Activated CD8-positive, alpha-beta memory T cell treated with anti-CD3 and anti-CD28 coated beads for 36 hours (primary cell): ENCODE data around the gene ZNF213. TPM values are rescaled to one million over a fixed set of nuclear protein-coding genes. Genes with fewer than 3 reads are reported as not detected.

ENCODE experiments used
- CTCF ChIA-PET: fragments of 350-600 bp; sonication (Branson Sonifier 250); formaldehyde crosslinking; loops from one replicate; lab custom pipeline; 2021; ENCODE audit warnings: antibody characterized with exemption; lab: Charles Lee
- POLR2A ChIA-PET: fragments of 350-600 bp; sonication (Branson Sonifier 250); formaldehyde crosslinking; loops from one replicate; lab custom pipeline; 2021; ENCODE audit warnings: antibody characterized with exemption; lab: Charles Lee
- total RNA-seq, 2 experiments: library from RNA; stranded (reverse); gene quantifications; one replicate each; pipeline ENCODE4 v1.2.3, GENCODE V29; 2021

Gene ZNF213
- total RNA-seq, 2 experiments from 2014 or later, result 8.6 to 9.2 TPM

DNA sequence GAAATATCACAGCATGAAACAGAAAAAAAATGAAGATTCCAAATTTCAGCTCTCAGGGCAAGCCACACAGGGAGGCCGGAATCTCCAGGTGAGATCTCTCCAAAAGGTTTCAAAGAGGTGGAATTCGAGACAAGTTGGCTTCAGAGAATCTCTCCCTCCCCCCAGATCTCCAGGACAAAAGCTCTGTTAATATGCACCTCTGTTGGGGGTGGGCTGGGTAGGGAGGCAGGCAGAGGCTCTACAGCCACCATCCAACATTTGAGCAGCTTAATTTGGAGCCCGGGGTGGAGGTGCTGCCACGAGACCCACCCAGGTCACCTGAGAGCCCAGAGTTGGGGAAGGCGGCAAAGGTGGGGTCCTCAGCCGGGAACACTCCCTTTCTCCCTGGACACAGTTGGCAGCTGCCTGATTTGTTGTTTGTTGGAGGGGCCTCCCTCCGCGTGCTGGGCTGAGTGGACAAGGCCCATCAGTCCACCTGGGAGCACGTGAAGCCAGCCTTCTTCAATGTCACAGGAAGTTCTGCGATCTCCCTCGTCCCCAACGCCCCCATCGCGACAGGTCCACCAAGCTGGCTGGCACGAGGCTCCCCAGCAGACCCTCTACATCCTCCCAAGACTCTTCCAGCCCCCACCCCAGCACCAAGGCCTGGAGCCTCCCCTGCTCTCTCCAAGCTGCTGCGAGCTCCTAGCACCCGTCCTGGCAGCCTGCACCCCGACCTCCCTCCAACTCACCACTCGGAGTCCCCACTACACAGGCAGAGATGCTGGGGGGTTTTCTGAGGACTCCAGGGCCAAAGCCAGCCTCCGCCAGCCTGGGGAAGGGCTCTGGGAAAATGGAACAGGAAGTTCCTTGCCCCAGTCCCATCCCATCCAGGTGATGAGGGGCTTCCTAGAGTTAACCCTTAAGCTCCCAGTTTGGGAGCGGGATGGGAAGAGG lies 36.1 kb upstream of the ZNF213 start, which contains the start of gene ZSCAN10:
TSS of gene ZSCAN10 (minus strand) at position 836 of the 936 bp plus-strand sequence. CDS start 6,357 bp downstream, outside the sequence.
- CTCF ChIA-PET, result interaction anchor here (0.7 to 9.5 kb wide), 10 partner anchors 15 to 77 kb away, joined by 3 to 121 read pairs (median 4); partner anchors contain the start of genes IL32 and ZNF213
- POLR2A ChIA-PET, result no interaction called here

DNA sequence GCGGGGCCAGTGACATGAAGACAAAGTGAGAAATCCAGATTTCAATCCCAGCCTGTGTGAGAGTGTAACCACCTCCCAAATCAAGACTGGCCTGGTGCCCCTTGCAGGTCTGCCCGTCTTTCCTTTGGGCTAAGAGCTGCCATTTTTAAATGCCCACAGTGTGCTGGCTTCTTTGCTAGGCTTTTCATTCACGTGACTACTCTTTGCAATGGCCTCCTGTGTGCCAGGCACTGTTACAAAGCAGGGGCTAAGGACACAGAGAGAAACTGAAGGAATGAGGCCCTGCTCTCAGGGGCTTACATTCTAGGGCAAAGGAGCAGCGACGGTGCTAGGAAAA lies 35.5 kb upstream of the ZNF213 start:
- POLR2A ChIA-PET, result interaction anchor here (1.0 kb wide), 1 partner anchor 41 kb away, joined by 3 read pairs; no protein-coding TSS in a partner anchor
- CTCF ChIA-PET, result interaction anchor here (1.7 to 9.5 kb wide), 3 partner anchors 31 to 51 kb away, joined by 3 to 121 read pairs (median 37); partner anchors contain the start of gene ZNF213

DNA sequence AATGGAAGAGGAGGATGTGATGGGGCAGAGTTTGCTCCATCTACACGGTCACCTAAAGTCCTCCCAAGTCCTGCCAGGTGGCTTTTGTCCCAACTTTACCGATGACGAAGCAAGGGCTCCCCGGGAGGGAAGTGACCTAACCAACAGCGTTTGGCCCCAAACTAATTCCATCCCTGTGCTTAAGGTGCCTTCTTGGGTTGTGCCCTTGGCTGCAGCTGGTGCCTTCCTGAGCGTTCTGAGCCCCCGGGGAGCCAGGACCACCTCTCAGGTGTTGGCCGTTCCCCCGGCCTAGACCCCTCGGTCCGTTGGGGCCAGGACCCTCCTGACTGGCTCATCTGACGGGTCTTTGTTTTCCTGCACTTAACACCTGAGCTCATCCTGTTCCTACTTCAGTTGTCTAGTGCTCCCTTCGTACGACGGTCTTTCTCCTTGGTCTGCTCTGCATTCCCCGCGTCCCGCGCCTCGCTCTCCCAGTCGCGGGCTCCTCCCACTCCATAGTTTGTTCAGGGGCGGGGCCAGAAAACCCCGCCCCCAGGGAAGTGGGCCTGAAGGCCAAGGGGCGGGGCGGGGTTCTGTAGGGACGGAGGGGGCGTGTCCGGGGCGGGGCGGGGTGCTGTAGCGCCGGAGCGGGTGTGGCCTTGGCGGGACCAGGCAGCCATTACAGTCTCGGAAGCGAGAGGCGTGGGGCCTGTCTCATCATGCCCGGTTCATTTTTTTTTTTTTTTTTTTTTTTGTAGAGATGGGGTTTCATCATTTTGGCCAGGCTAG lies 34.9 kb upstream of the ZNF213 start:
- ChIA-PET POLR2A (interaction anchor here (1.0 kb wide), 1 partner anchor 41 kb away, joined by 3 read pairs; no protein-coding TSS in a partner anchor), CTCF (interaction anchor here (1.1 to 9.5 kb wide), 5 partner anchors 19 to 51 kb away, joined by 3 to 121 read pairs (median 5); partner anchors contain the start of gene ZNF213)

DNA sequence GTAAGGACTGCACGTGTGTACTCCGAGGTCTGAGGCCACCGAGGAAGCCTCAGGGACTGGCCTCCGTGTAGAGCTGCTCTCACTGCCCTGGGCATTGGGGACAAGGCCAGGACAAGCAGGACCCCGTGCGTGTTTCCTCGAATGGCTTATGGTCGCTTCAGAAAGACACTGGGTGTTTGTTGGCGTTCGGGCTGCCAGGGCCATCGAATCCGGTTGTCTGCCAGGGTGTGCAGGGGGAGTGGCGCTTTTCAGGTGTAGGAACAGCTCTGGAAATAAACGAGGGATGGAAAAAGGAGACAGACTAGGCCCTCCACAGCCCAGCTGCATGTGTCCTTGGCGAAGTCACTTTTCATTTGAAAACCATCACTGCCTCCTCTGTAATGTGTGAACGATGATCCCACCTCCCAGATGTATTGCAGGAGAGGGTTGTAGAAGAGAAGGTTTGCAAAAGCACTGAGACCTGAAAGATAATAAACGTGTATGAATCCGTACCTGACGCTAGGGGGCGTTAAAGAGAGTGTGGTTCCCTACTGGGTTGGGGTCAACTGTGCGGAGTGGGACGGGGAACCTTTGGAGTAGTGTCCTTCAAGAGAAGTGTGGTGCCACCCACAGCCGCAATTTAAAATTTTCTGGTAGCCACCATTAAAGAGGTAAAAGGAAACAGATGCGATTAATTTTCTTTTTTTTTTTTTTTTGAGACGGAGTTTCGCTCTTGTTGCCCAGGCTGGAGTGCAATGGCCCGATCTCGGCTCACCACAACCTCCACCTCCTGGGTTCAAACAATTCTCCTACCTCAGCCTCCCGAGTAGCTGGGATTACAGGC lies 33.6 kb upstream of the ZNF213 start:
- CTCF ChIA-PET, result interaction anchor here (0.7 to 9.5 kb wide), 10 partner anchors 14 to 53 kb away, joined by 3 to 121 read pairs (median 4); partner anchors contain the start of genes IL32 and ZNF213
- POLR2A ChIA-PET, result interaction anchor here (0.7 kb wide), 1 partner anchor 23 kb away, joined by 3 read pairs; no protein-coding TSS in a partner anchor

DNA sequence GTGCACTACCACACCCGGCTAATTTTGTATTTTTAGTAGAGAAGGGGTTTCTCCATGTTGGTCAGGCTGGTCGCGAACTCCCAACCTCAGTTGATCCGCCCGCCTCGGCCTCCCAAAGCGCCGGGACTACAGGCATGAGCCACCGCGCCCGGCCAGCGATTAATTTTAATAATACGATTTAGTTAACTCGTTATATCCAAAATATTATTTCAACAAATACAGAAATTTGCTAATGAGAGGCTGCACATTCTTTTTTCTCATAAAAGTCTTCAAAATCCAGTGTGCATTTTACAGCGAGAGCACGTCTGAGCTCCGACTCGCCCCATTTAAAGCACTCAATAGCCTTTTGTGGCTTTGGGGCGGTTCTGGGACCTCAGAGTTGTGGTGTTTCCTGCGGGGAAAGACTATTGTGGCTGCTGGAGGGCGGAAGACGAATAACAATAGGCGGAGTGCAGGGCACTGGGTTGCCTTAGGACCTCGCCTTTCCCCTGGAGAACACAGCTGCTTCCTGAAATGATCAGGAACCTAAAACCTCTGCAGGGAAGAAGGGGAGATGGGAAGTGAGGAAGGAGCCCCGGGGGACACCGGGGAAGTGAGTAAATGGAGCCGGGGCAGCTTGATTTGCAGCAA lies 32.9 kb upstream of the ZNF213 start:
- ChIA-PET CTCF (interaction anchor here (0.5 to 9.5 kb wide), 7 partner anchors 13 to 53 kb away, joined by 3 to 121 read pairs (median 3); partner anchors contain the start of gene ZNF213), POLR2A (no interaction called here)

GRCh38 chr16:3106205-3106928 lies 28.5 kb upstream of the ZNF213 start:
- ChIA-PET CTCF (interaction anchor here (0.6 to 2.4 kb wide), 5 partner anchors 23 to 74 kb away, joined by 3 to 7 read pairs (median 5); no protein-coding TSS in a partner anchor), POLR2A (interaction anchor here (0.6 to 2.3 kb wide), 2 partner anchors 28 to 30 kb away, joined by 3 to 10 read pairs; partner anchors contain the start of gene ZNF213)

GRCh38 chr16:3112058-3112880 lies 22.6 kb upstream of the ZNF213 start, which contains the start of gene ZNF205:
Gene ZNF205, plus strand, starts transcription at chr16:3112586. Its CDS starts 845 bp downstream, at chr16:3113431.
- ChIA-PET POLR2A (no interaction called here), CTCF (interaction anchor here (0.6 to 1.6 kb wide), 4 partner anchors 8 to 17 kb away, joined by 3 to 4 read pairs (median 4); partner anchors contain the start of gene ZSCAN10)

DNA sequence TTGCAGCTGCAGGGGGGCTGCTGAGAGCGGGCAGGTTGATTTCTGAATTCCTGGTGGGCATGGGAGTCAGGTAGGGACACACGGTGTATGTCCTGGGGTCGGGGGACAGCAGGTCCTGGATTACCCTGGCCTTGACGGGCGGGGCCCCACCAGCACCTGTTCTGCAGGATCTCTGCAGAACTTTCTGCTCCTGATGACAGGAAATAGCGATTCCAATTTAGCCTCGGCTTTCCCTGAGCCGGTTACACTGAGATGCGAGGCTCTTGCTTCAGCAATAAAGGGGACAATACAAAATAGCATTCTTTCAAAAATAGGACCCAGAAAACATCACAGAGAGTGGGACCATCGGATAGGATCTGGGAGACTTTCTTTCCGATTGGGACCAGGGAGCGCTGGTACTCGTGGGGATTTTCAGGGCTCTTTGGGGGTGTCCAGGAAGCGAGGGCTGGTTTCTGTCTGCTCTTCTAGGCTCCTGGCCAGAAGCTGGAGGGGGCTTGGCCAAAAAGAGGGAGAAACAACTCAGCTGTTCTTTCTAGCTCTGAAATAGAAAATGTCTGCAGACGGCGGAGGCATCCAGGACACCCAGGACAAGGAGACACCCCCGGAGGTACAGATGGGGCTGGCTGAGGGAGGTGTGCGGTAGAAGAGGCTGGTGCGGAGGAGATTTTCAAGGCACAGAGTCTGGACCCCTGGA lies 21.8 kb upstream of the ZNF213 start:
- ChIA-PET POLR2A (no interaction called here), CTCF (interaction anchor here (0.5 to 1.6 kb wide), 4 partner anchors 8 to 17 kb away, joined by 3 to 4 read pairs (median 3); partner anchors contain the start of gene ZSCAN10)

- CTCF ChIA-PET, result interaction anchor here (0.5 to 1.6 kb wide), 2 partner anchors 9 to 15 kb away, joined by 3 read pairs; partner anchors contain the start of gene ZSCAN10
- POLR2A ChIA-PET, result no interaction called here
Measured at GRCh38 chr16:3113765-3114479, 20.9 kb upstream of the ZNF213 start.

- CTCF ChIA-PET, result interaction anchor here (1.4 kb wide), 1 partner anchor 13 kb away, joined by 6 read pairs; no protein-coding TSS in a partner anchor
- POLR2A ChIA-PET, result no interaction called here
Measured at GRCh38 chr16:3115003-3115402, 19.8 kb upstream of the ZNF213 start.

DNA sequence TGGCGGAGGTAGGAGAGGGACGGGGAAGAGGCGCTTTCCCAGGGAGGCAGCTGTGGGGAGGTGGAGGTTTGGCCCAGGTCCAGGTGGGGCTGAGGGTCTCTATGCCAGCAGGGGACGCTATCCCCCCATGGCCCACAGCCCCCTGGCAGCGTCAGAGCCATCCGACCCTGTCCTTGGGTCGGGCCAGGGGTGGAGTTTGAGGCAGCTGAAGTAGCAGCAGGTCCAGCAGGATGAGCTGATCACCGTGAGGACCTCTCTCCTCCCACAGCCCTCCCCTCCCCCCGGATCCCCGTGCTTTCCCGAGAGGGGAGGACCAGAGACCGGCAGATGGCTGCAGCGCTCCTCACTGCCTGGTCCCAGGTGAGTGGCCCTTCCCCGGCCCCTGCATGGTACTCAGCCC lies 19.3 kb upstream of the ZNF213 start:
- POLR2A ChIA-PET, result no interaction called here
- CTCF ChIA-PET, result interaction anchor here (1.4 kb wide), 1 partner anchor 14 kb away, joined by 6 read pairs; no protein-coding TSS in a partner anchor

GRCh38 chr16:3118204-3118790 lies 16.5 kb upstream of the ZNF213 start:
- ChIA-PET POLR2A (no interaction called here), CTCF (interaction anchor here (1.3 to 2.0 kb wide), 3 partner anchors 11 to 59 kb away, joined by 4 to 9 read pairs (median 7); no protein-coding TSS in a partner anchor)

DNA sequence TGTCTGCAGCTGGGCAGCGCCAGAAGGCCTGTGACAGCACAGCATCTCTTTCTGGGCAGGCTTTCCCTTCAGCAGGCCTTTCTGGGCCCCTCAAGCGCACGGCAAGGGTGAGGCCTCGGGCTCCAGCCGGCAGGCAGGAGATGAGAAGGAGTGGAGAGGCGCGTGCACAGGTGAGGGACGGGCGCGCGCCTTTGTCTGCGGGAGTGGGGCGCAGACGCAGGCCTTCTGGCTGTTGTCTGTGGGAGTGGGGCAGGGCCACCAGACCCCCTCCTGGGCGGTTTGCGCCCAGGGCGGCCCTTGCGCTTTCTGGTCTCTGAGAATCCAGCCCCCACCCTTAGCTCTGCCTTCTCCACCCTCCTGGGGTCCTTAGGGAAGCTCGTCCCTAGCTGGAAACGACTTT lies 16.0 kb upstream of the ZNF213 start:
- ChIA-PET CTCF (interaction anchor here (1.5 to 2.1 kb wide), 4 partner anchors 11 to 91 kb away, joined by 3 to 12 read pairs (median 6); partner anchors contain the start of gene ZNF213), POLR2A (no interaction called here)

DNA sequence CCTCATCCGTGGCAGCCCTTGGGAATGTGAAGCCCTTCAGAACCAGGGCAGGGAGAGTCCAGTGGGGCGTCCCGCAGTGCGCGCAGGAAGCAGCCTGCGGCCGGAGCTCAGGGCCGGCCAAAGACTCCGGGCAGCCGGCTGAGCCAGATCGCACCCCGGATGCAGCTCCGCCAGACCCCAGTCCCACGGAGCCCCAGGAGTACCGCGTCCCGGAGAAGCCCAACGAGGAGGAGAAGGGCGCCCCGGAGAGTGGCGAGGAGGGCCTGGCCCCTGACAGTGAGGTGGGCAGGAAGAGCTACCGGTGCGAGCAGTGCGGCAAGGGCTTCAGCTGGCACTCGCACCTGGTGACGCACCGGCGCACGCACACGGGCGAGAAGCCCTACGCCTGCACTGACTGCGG lies 15.5 kb upstream of the ZNF213 start:
- ChIA-PET POLR2A (no interaction called here), CTCF (interaction anchor here (0.5 to 2.1 kb wide), 4 partner anchors 10 to 92 kb away, joined by 3 to 12 read pairs (median 4); partner anchors contain the start of gene ZNF213)
